H9 (cell line): ENCODE data around the gene ELF5. TPM values are rescaled to one million over a fixed set of nuclear protein-coding genes. Genes with fewer than 3 reads are reported as not detected.

Experiments used
- DNase-seq: peaks from one replicate; pipeline ENCODE4 v3.0.0-alpha.2; 2017
- H2AFZ ChIP-seq: one replicate; pipeline ENCODE4 v1.6.1; 2013; ENCODE audit warnings: mild to moderate bottlenecking, low read length, control low read depth, moderate library complexity
- H2AK5ac ChIP-seq: 2 replicates; pipeline ENCODE4 v1.6.1; 2013; ENCODE audit warnings: low read length, control low read depth, mixed read lengths; ENCODE audit not compliant: insufficient read length
- H2BK120ac ChIP-seq: one replicate; pipeline ENCODE4 v1.6.1; 2013; ENCODE audit warnings: low read depth, mild to moderate bottlenecking, low read length, control low read depth, inconsistent platforms; ENCODE audit not compliant: poor library complexity, severe bottlenecking
- H2BK12ac ChIP-seq: 2 replicates; pipeline ENCODE4 v1.6.1; 2013; ENCODE audit warnings: low read length, control low read depth, mixed read lengths, low read depth; ENCODE audit not compliant: insufficient read length
- H2BK15ac ChIP-seq: 2 replicates; pipeline ENCODE4 v1.6.1; 2013; ENCODE audit warnings: low read depth, low read length, control low read depth
- H2BK20ac ChIP-seq: one replicate; pipeline ENCODE4 v1.6.1; 2013; ENCODE audit warnings: low read depth, mild to moderate bottlenecking, low read length, control low read depth, inconsistent platforms; ENCODE audit not compliant: poor library complexity, severe bottlenecking
- H2BK5ac ChIP-seq: 2 replicates; pipeline ENCODE4 v1.6.1; 2013; ENCODE audit warnings: low read length, control low read depth, mixed read lengths; ENCODE audit not compliant: insufficient read length
- H3K14ac ChIP-seq: 2 replicates; pipeline ENCODE4 v1.6.1; 2013; ENCODE audit warnings: low read length, control low read depth; ENCODE audit not compliant: insufficient read depth
- H3K18ac ChIP-seq: 2 replicates; pipeline ENCODE4 v1.6.1; 2013; ENCODE audit warnings: low read depth, mild to moderate bottlenecking, mixed read lengths, low read length, control low read depth; ENCODE audit not compliant: insufficient read length
- H3K23ac ChIP-seq: 2 replicates; pipeline ENCODE4 v1.6.1; 2013; ENCODE audit warnings: low read length, control low read depth, mixed read lengths, low read depth; ENCODE audit not compliant: insufficient read length
- H3K23me2 ChIP-seq: 2 replicates; pipeline ENCODE4 v1.6.1; 2013; ENCODE audit warnings: low read depth, mild to moderate bottlenecking, mixed read lengths, low read length, control low read depth; ENCODE audit not compliant: insufficient read length, poor library complexity, severe bottlenecking
- H3K27ac ChIP-seq: 2 replicates; pipeline ENCODE4 v1.5.1; 2013; ENCODE audit warnings: low read length, control low read depth, mixed read lengths, low read depth; ENCODE audit not compliant: insufficient read length
- H3K27me3 ChIP-seq: 2 replicates; pipeline ENCODE4 v1.6.1; 2013; ENCODE audit warnings: low read length, control low read depth, inconsistent platforms; ENCODE audit not compliant: insufficient read depth
- H3K4ac ChIP-seq: 2 replicates; pipeline ENCODE4 v1.6.1; 2013; ENCODE audit warnings: low read depth, mild to moderate bottlenecking, control low read depth, inconsistent platforms, low read length, moderate library complexity
- H3K4me1 ChIP-seq: 2 replicates; pipeline ENCODE4 v1.6.1; 2013; ENCODE audit warnings: low read length, control low read depth, inconsistent platforms; ENCODE audit not compliant: insufficient read depth
- H3K4me2 ChIP-seq: 2 replicates; pipeline ENCODE4 v1.6.1; 2013; ENCODE audit warnings: low read length, control low read depth, mixed read lengths; ENCODE audit not compliant: insufficient read length, insufficient read depth
- H3K56ac ChIP-seq: 2 replicates; pipeline ENCODE4 v1.6.1; 2013; ENCODE audit warnings: low read depth, mild to moderate bottlenecking, mixed read lengths, low read length, control low read depth; ENCODE audit not compliant: insufficient read length
- H3K79me1 ChIP-seq: 2 replicates; pipeline ENCODE4 v1.6.1; 2013; ENCODE audit warnings: low read depth, mild to moderate bottlenecking, moderate library complexity, low read length, control low read depth, inconsistent platforms; ENCODE audit not compliant: insufficient read depth, poor library complexity, severe bottlenecking
- H3K79me2 ChIP-seq: 2 replicates; pipeline ENCODE4 v1.6.1; 2013; ENCODE audit warnings: low read length, control low read depth, inconsistent platforms; ENCODE audit not compliant: insufficient read depth
- H3K9ac ChIP-seq: 2 replicates; pipeline ENCODE4 v1.6.1; 2013; ENCODE audit warnings: low read length, control low read depth, mixed read lengths; ENCODE audit not compliant: insufficient read length; ENCODE audit errors: extremely low read depth
- H3K9me3 ChIP-seq: one replicate; pipeline ENCODE4 v1.6.1; 2013; ENCODE audit warnings: low read depth, low read length, inconsistent platforms; ENCODE audit not compliant: control insufficient read depth
- H3T11ph ChIP-seq: one replicate; pipeline ENCODE4 v1.6.1; 2013; ENCODE audit warnings: mild to moderate bottlenecking, low read length, control low read depth, inconsistent platforms
- H4K20me1 ChIP-seq: one replicate; pipeline ENCODE4 v1.6.1; 2013; ENCODE audit not compliant: control insufficient read depth, insufficient read length, insufficient read depth
- H4K5ac ChIP-seq: 2 replicates; pipeline ENCODE4 v1.6.1; 2013; ENCODE audit warnings: low read depth, mild to moderate bottlenecking, mixed read lengths, low read length, control low read depth; ENCODE audit not compliant: insufficient read length
- H4K8ac ChIP-seq: replicated peaks from 2 replicates; pipeline ENCODE4 v1.6.1; 2013; ENCODE audit warnings: low read length, control low read depth, mixed read lengths, low read depth; ENCODE audit not compliant: insufficient read length
- H4K91ac ChIP-seq: 2 replicates; pipeline ENCODE4 v1.6.1; 2013; ENCODE audit warnings: low read depth, mild to moderate bottlenecking, moderate library complexity, mixed read lengths, low read length, control low read depth; ENCODE audit not compliant: insufficient read length
- H3K27ac Mint-ChIP-seq, 3 experiments: 2 replicates in 2 of 3; 3 replicates in 1 of 3; pipeline ENCODE4 v1.8.0; 2020 to 2021; ENCODE audit warnings: mixed read lengths in 3 of 3, mild to moderate bottlenecking in 1 of 3, moderate library complexity in 1 of 3
- H3K27me3 Mint-ChIP-seq: 2 replicates; pipeline ENCODE4 v1.8.0; 2021; ENCODE audit warnings: low read depth, mild to moderate bottlenecking, moderate library complexity, mixed read lengths
- H3K36me3 Mint-ChIP-seq, 3 experiments: 2 replicates in 2 of 3; 3 replicates in 1 of 3; pipeline ENCODE4 v1.8.0; 2020 to 2021; ENCODE audit warnings: low read depth in 3 of 3, mixed read lengths in 3 of 3; ENCODE audit not compliant: insufficient read depth in 1 of 3
- H3K4me1 Mint-ChIP-seq, 2 experiments: 2 replicates each; pipeline ENCODE4 v1.8.0; 2020; ENCODE audit warnings: mixed read lengths in 2 of 2
- H3K4me3 Mint-ChIP-seq, 2 experiments: 2 replicates in 1 of 2; 3 replicates in 1 of 2; pipeline ENCODE4 v1.8.0; 2020 to 2021; ENCODE audit warnings: mild to moderate bottlenecking in 2 of 2, mixed read lengths in 2 of 2, moderate library complexity in 1 of 2
- H3K9me3 Mint-ChIP-seq, 2 experiments: 2 replicates in 1 of 2; 3 replicates in 1 of 2; pipeline ENCODE4 v1.8.0; 2020; ENCODE audit warnings: mild to moderate bottlenecking in 2 of 2, mixed read lengths in 2 of 2, moderate library complexity in 1 of 2
- WGBS: extraction: QIAGEN DNeasy Blood & Tissue Kit; methylation state at CpG from one replicate; pipeline ENCODE4 v1.1.7; 2013; ENCODE audit warnings: missing lambda C conversion rate, low lambda C conversion rate, mixed read lengths; ENCODE audit not compliant: insufficient read length; ENCODE audit errors: extremely low coverage; 5-methylcytosine and 5-hydroxymethylcytosine counted together
- total RNA-seq: library from RNA; stranded (reverse); gene quantifications from 2 replicates; pipeline ENCODE4 v1.2.1, GENCODE V29; 2021
- TF ChIP-seq, protein P1 (sequence below): fragments of 200-600 bp; sonication (generic); conservative IDR thresholded peaks from 3 replicates; pipeline ENCODE4 v1.8.0; 2021; ENCODE audit warnings: antibody characterized with exemption, mild to moderate bottlenecking

The ELF5 gene
- total RNA-seq, 1 experiment from 2014 or later, result not detected

DNA sequence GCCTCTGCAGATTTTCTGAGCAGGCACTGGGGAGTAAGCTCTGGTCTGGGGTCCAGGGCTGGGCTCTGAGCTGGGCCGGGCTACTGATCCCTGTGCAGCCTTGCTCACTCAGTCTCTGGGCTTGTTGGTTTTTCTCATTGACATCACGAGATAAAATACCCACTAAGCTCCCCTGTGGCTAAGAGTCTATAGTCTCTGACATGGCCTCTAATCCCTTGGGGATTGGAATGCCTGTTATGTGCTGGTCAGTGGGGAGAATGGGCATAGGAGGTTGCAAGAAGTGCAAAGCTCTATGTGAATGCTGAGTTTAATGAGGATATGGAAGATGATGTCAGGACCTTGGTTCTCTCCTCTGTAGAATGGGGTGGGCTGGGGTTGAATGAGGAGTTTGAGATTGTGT is 23.3 kb downstream of the ELF5 start:
- Histone ChIP-seq H2AFZ (no peak overlapping the region), H2BK5ac (no peak overlapping the region), H2BK12ac (no peak overlapping the region), H3K27ac (no peak overlapping the region), H2BK15ac (no peak overlapping the region), H3K79me2 (no peaks in the 10 kb centered on the region), H2AK5ac (no peak overlapping the region), H3K9me3 (no peaks in the 10 kb centered on the region), H4K20me1 (no peaks in the 10 kb centered on the region), H3K4me1 (no peaks in the 10 kb centered on the region), H3T11ph (no peak overlapping the region), H3K56ac (no peak overlapping the region), H3K23ac (no peak overlapping the region), H2BK20ac (no peak overlapping the region), H3K4ac (no peak overlapping the region), H4K5ac (no peak overlapping the region), H4K91ac (no peak overlapping the region), H4K8ac (no peak overlapping the region), H3K14ac (no peak overlapping the region), H3K27me3 (no peaks in the 10 kb centered on the region), H3K4me2 (no peak overlapping the region), H3K79me1 (no peaks in the 10 kb centered on the region), H3K18ac (no peak overlapping the region), H3K9ac (no peak overlapping the region), H3K23me2 (no peaks in the 10 kb centered on the region), H2BK120ac (no peak overlapping the region)
- TF ChIP-seq, protein P1, sequence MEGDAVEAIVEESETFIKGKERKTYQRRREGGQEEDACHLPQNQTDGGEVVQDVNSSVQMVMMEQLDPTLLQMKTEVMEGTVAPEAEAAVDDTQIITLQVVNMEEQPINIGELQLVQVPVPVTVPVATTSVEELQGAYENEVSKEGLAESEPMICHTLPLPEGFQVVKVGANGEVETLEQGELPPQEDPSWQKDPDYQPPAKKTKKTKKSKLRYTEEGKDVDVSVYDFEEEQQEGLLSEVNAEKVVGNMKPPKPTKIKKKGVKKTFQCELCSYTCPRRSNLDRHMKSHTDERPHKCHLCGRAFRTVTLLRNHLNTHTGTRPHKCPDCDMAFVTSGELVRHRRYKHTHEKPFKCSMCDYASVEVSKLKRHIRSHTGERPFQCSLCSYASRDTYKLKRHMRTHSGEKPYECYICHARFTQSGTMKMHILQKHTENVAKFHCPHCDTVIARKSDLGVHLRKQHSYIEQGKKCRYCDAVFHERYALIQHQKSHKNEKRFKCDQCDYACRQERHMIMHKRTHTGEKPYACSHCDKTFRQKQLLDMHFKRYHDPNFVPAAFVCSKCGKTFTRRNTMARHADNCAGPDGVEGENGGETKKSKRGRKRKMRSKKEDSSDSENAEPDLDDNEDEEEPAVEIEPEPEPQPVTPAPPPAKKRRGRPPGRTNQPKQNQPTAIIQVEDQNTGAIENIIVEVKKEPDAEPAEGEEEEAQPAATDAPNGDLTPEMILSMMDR, result no peak
- Mint-ChIP-seq H3K4me3 (no peak overlapping the region), H3K27me3 (peaks cover 4% of the 10 kb centered on the region), H3K36me3 (no peaks in the 10 kb centered on the region), H3K27ac (no peak overlapping the region), H3K4me1 (peaks cover 4 to 9% of the 10 kb centered on the region in 2 experiments), H3K9me3 (no peaks in the 10 kb centered on the region; a peak in 1 of 5 replicates)
- WGBS, result no CpG with 5 or more reads among the region's 2 CpGs
- no peak for DNase-seq
